GM21529 (cell line): ENCODE data around the gene ZC3H11A.

Source experiments
- ATAC-seq: cut with Tn5 transposase; IDR thresholded peaks from one replicate; pipeline ENCODE4 v1.9.1; 2021; ENCODE audit not compliant: unreplicated experiment

The ZC3H11A gene

DNA sequence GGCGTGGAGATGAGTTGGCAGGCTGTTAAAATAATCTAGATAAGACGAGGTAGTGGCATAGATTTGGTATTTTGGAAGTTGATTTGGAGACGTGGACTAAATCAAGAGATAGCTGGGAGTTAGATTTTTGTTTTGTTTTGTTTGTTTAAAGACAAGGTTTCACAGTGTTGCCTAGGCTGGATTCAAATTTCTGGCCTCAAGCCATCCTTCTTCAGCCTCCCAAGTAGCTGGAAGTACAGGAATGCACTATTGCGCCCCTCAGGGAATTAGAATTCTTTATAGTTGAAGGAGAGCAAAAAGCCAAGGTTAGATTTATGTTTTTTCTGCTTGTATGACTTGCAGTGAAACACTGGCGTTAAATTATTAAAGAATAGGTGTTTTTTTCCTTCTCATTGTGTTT lies 43.7 kb downstream of the ZC3H11A start:
- ATAC-seq = no peak

DNA sequence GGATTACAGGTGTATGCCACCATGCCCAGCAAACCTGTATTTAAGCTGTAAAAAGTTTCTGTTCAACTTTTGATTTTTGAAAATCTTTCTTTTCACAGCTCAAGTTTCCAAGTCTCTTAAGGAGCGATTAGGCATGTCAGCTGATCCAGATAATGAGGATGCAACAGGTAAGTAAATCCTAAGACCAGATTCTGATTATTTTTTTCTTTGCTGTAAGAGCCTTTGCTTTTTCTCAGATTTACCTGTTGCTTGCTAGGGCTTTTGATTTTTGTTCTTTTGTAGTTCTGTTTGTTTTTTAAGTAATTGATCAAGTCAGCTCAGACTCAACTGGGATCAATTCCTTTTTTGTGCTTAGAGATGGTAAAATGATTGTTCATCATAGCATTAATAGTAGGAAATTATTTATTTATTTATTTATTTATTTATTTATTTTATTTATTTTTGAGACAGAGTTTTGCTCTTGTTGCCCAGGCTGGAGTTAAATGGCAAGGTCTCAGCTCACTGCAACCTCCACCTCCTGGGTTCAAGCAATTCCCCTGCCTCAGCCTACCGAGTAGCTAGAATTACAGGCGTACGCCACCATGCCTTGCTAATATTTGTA lies 44.9 kb downstream of the ZC3H11A start:
- ATAC-seq = no peak

DNA sequence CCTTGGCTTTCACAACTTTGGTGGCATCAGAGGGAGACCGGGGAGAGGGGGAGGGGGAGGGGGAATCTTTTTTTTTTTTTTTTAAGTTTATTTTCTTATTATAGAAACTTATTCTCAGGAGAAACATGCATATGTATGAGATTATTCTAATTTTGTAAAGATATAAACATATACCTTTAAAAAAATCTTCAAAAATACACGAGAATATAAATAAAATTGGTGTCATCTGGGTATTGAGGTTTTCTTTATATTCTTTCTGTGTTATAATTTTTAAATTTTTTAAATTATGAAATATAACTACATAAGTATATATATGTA lies 47.1 kb downstream of the ZC3H11A start:
- ATAC-seq = no peak

DNA sequence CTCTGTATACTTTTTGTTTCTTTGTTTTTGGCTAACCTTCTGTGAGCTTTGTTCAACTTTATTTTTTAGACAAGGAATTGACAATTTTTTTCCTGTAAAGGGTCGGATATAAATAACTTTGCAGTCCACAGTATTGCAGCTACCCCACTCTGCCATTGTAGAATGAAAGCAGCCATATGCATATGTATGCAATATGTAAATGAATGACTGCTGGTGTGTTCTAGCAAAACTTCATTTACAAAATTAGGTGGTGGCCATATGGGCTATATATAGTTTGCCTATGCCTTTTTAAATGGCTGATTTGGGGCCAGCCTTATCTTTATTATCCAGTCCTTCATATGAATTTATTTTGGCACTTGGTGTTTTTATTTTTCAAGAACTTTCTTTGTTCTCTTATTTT lies 48.0 kb downstream of the ZC3H11A start:
- ATAC-seq = no peak
